ENCODE measurements around the gene CREM. TPM values are rescaled to one million over a fixed set of nuclear protein-coding genes. Genes with fewer than 3 reads are reported as not detected.
A peak's percentile ranks its signal among the peaks of the same experiment; 100 is the strongest.

Gene CREM
- total RNA-seq, 1 experiment from 2014 or later = 20.0 TPM

GRCh38 chr10:35191523-35191922 lies 64.9 kb downstream of the CREM start:
- H3K4me3 Mint-ChIP-seq = no peak overlapping the region
- TF ChIP-seq CTCF (conservative IDR thresholded peaks at IDR 0.05) = no peak
- peak overlapping the region; percentile 8; the same call in 1 of the 2 replicates for H3K14ac ChIP-seq (ENCODE audit: insufficient read depth, low read length)
- H2BK20ac ChIP-seq (ENCODE audit: low read depth, low read length, poor library complexity, severe bottlenecking) = no peak overlapping the region
- no peak overlapping the region for H3K4me2 ChIP-seq (ENCODE audit: insufficient read depth, insufficient read length, low read length)
- H3T11ph ChIP-seq (ENCODE audit: low read length) = no peak overlapping the region
- no peak overlapping the region for H3K9ac ChIP-seq (ENCODE audit: extremely low read depth, insufficient read length, low read length)
- no peaks in the 10 kb centered on the region for H4K20me1 ChIP-seq (ENCODE audit: control insufficient read depth, insufficient read depth, insufficient read length)
- peaks cover 18 to 24% of the 10 kb centered on the region in 2 experiments for H3K4me1 Mint-ChIP-seq
- H2AK5ac ChIP-seq (ENCODE audit: insufficient read length, low read length) = peak overlapping the region; percentile 72
- H2AFZ ChIP-seq (ENCODE audit: low read length) = no peak overlapping the region
- no peak overlapping the region for H2BK12ac ChIP-seq (ENCODE audit: insufficient read length, low read depth, low read length)
- H3K36me3 Mint-ChIP-seq (ENCODE audit: insufficient read depth in 1 of 3, low read depth in 3 of 3) = peaks cover 10 to 27% (median 10%) of the 10 kb centered on the region in 3 experiments
- H3K9me3 ChIP-seq (ENCODE audit: control insufficient read depth, low read depth, low read length) = peaks cover 4% of the 10 kb centered on the region
- H3K4ac ChIP-seq (ENCODE audit: low read depth, low read length) = no peak overlapping the region
- H3K23me2 ChIP-seq (ENCODE audit: insufficient read length, low read depth, low read length, poor library complexity, severe bottlenecking) = peaks cover 3% of the 10 kb centered on the region
- H3K27ac Mint-ChIP-seq = peak overlapping the region in 2 of 3 experiments; percentile 5 to 54; a peak in 4 of 7 replicates
- no peaks in the 10 kb centered on the region for H3K79me2 ChIP-seq (ENCODE audit: insufficient read depth, low read length)
- WGBS (ENCODE audit: extremely low coverage, insufficient read length, low lambda C conversion rate) = no CpG with 5 or more reads among the region's 2 CpGs
- DNase-seq = no peak
- no peaks in the 10 kb centered on the region for H3K27me3 Mint-ChIP-seq (ENCODE audit: low read depth)
- no peak overlapping the region for H3K23ac ChIP-seq (ENCODE audit: insufficient read length, low read depth, low read length)
- no peak overlapping the region for H3K27ac ChIP-seq (ENCODE audit: insufficient read length, low read depth, low read length)
- H4K91ac ChIP-seq (ENCODE audit: insufficient read length, low read depth, low read length) = no peak overlapping the region
- no peaks in the 10 kb centered on the region for H3K27me3 ChIP-seq (ENCODE audit: insufficient read depth, low read length)
- no peak overlapping the region for H2BK5ac ChIP-seq (ENCODE audit: insufficient read length, low read length)
- H3K56ac ChIP-seq (ENCODE audit: insufficient read length, low read depth, low read length) = no peak overlapping the region
- H4K5ac ChIP-seq (ENCODE audit: insufficient read length, low read depth, low read length) = no peak overlapping the region
- peaks cover 3% of the 10 kb centered on the region in 2 experiments; a peak in 3 of 5 replicates for H3K9me3 Mint-ChIP-seq
- H3K4me1 ChIP-seq (ENCODE audit: insufficient read depth, low read length) = peaks cover 2% of the 10 kb centered on the region; the same call in 1 of the 2 replicates
- no peak overlapping the region for H4K8ac ChIP-seq (replicated peaks; ENCODE audit: insufficient read length, low read depth, low read length)
- H3K79me1 ChIP-seq (ENCODE audit: insufficient read depth, low read depth, low read length, poor library complexity, severe bottlenecking) = no peaks in the 10 kb centered on the region
- no peak overlapping the region for H3K18ac ChIP-seq (ENCODE audit: insufficient read length, low read depth, low read length)
- no peak overlapping the region for H2BK120ac ChIP-seq (ENCODE audit: low read depth, low read length, poor library complexity, severe bottlenecking)
- no peak overlapping the region for H2BK15ac ChIP-seq (ENCODE audit: low read depth, low read length)
